GM12801 (cell line): ENCODE results near the gene CALCOCO1.

Source experiments
- TF ChIP-seq, protein P1 (sequence below): IDR thresholded peaks from one replicate; pipeline ENCODE4 v1.5.1; 2011; ENCODE audit warnings: control low read depth; ENCODE audit not compliant: insufficient read length; ENCODE audit errors: extremely low read depth

CALCOCO1 gene

DNA sequence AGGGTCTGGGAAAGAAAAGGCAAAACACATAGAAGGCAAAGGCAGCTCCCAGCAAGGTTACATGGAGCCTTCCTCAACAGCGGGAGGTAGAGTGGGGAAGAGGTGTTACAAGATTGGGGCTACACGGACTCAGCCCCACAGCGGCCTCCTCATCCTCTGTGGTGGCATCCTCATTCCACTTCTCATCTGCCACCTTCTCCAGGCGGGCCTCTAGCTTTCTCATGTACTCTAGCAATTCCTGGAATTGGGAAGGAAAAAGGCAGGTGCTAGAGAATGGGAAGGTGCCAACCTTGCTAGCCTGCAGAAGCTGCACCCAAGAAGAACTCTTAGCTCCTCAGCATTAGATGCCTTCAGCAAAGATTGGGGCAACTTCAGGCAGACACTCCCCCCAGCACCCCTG is 13.2 kb downstream of the CALCOCO1 start:
- TF ChIP-seq, protein P1, sequence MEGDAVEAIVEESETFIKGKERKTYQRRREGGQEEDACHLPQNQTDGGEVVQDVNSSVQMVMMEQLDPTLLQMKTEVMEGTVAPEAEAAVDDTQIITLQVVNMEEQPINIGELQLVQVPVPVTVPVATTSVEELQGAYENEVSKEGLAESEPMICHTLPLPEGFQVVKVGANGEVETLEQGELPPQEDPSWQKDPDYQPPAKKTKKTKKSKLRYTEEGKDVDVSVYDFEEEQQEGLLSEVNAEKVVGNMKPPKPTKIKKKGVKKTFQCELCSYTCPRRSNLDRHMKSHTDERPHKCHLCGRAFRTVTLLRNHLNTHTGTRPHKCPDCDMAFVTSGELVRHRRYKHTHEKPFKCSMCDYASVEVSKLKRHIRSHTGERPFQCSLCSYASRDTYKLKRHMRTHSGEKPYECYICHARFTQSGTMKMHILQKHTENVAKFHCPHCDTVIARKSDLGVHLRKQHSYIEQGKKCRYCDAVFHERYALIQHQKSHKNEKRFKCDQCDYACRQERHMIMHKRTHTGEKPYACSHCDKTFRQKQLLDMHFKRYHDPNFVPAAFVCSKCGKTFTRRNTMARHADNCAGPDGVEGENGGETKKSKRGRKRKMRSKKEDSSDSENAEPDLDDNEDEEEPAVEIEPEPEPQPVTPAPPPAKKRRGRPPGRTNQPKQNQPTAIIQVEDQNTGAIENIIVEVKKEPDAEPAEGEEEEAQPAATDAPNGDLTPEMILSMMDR, result no peak

DNA sequence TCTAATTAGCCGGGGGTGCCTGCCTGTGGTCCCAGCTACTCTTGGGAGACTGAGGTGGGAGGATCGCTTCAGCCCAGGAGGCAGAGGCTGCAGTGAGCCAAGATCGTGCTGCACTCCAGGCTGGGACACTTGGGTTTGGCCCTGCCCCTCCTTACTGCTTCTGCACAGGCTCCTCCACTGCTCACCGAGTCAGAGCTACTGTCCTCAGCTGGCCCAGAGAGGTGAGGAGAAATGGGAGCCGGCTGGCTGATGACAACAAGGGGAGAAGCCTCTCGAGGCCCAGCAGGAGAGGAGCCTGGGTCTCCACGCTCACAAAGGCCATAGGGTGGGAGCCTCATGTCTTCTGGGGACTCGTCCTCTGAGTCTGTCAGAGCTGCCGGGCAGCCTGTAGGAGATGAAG is 13.7 kb downstream of the CALCOCO1 start:
- TF ChIP-seq, protein P1, result no peak

DNA sequence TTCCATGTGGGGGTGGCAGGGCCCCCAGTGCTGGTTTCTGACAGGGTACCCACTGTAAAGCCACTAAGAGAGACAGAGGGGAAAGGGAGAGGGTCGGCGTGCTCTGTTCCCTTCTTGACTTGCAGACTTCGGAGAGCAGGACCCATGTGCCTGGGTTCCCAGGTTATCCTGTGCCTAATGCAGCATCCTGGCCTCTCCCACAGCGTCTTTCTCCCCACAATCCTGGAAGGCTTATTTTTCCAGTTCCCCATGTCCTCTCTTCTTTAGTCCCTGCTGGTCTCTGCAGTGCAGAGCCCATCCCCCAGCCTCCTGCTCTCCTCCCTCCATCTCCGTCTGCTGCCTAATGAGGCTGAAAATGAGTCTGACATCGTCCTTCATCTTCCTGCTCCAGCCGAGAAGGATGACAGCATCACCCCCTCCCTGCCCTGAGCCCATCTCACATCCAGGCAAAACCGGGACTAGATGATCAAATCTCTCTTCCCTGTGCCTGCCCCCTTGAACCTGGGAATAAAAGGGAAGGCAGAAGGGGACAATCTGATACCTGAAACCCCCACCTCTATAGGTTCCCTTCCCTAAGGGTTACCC is 15.1 kb downstream of the CALCOCO1 start:
- TF ChIP-seq, protein P1, result no peak

DNA sequence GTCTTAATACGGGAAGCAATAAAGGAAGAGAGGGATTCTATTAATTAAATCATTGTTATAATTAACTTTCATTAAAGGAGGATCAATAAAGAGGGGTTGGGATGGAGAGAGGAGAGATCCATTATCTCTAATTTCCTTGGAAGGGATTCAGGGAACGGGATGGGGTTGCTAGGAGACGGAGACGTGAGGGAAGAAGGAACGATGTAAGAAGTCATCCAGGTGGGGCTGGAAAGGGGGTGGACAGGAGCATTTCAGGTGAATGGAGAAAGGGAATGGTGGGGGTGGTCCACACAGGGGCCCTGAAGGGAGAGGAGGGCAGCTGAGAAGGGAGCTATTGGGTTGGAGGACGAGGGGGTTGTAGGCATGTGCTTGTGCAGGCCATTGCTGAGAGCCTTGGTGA is 17.2 kb downstream of the CALCOCO1 start:
- TF ChIP-seq, protein P1, result no peak

DNA sequence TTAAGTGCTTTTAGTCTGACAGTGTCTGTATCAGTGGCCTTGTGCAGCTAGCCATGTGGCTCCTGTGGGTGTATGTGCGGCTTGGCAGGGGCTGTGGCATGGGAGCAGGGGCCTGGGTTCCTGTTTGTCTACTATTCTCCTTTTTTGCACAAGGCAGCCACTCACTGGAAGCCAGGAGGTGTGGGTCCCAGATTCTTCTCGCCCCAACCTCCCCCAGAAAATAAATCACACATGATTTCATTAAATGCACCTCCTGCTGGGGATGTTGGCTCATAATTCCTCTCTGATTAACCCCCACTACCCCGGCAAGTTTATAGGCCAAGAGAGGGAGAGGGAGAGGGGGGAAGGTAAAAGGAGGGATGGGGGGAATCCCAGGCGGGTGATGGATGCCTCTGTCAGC is 17.6 kb downstream of the CALCOCO1 start:
- TF ChIP-seq, protein P1, result no peak

DNA sequence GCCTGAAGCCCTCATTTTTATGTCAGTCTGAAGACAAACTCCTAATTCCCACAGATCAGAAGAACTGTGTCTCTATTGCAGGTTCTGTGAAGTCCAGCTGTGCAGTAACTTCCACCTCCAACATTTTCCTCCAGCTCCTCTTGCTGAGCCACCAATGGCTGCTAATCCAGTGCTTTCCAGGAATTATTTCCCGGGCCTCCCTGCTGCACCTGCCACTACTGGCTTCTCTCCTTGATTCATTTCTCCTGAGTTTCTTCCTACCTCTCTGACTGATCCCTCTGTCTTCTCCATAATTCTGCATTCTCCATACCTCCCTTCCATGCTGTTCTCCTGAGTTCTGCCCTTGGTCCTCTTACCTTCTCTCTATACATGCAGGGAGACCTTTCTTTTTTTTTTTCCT is 21.2 kb downstream of the CALCOCO1 start:
- TF ChIP-seq, protein P1, result no peak

DNA sequence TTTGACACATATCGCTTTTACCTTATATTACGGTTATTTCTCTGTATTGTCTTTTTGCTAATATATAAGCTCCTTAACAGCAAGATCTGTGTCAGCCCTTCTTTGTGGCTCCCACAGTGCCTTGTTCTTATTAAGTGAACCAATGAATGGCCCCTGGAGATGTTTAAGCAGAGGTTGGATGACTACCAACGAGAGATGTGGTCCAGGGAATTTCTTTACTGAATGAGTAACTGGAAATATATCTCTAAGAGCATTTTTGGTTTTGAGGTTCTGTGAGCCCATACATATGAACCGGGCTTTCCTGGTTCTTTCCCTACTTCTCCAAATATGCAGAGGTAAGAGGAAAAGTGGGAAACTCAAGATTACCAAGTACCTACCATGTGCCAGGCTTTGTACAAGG is 23.5 kb downstream of the CALCOCO1 start:
- TF ChIP-seq, protein P1, result no peak
